ENCODE measurements around the gene KIAA1671. TPM values are rescaled to one million over a fixed set of nuclear protein-coding genes. Genes with fewer than 3 reads are reported as not detected.

Gene KIAA1671
- total RNA-seq, 2 donors from 2014 or later: 26.2 to 27.4 TPM

DNA sequence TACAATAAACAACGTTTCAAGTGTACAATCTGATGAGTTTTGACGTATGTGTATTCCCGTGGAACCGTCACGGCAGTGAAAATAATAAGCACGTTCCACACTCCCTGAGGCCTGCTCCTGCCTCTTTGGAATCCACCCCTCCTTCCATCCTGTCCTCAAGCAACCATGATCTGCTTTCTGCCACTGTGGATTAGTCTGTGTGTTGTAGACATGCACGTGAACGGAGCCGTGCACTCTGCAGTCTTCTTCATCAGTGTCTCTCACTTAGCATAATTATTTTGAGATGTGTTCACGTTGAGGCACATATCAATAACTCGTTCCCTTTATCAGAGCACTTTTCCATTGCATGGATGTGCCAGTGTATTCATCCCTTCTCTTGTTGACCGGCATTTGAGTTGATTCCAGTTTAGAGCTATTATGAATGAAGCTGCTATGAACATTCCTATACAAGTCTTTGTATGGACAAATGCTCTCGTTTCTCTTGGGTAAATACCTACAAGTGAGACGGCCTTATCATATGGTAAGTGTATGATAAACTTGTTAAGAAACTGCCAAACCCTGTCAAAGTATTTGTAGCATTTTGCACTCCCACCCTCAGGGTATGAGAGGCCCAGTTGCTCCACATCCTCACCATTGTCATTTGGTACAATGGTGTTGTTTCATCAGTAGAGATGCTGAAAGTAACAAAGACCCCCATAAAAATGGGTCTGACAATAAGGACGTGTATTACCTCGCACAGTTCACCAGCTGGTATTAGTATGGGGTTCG lies 144.3 kb downstream of the KIAA1671 start:
- intact Hi-C loops (cut with DNase I): no loop called here
- DNase-seq (ENCODE audit: low spot score): no peak

- intact Hi-C loops (cut with DNase I): no loop called here
- no peak for DNase-seq (ENCODE audit: low spot score)
These were observed 146.0 kb downstream of the KIAA1671 start for GRCh38 chr22:25098445-25099081.

DNA sequence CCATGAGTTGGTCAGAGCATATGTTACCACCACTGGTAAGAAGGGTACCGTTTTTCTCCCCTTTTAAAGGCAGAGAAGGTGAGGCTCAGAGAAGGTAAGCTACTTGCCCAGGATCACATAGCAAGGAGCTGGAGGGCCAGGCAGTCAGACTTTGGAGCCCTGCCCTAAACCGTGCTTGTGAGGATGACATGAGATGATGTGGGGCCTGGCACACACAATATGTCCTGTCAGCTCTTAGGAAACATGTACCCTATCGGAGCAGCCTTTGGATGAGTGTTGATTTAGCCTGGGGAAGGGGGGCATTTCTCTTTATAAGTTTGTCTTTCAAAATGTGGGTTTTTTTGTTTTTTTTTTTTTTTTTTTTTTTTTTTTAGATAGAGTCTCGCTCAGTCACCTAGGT lies 146.7 kb downstream of the KIAA1671 start:
- intact Hi-C loops (cut with DNase I): no loop called here
- no peak for DNase-seq (ENCODE audit: low spot score)

DNA sequence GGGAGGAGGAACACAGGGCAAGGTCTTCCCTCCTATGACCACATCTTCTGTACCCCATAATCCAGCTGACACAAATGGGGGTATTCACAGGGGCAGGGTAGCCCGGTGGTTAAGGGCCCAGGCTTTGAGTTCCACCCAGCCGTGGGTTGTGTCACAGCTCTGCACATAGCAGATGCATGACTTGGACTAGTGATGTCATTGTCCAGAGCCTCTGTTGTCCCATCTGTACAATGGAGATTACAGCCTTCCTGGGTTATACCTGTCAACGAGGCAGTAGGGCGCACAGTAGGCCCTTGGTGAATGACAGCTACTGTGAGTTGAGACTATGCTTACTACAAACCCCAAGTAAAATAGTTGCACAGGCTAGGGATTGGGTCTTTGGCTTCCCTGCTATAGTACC lies 147.9 kb downstream of the KIAA1671 start:
- DNase-seq (ENCODE audit: low spot score): no peak
- intact Hi-C loops (cut with DNase I): no loop called here

DNA sequence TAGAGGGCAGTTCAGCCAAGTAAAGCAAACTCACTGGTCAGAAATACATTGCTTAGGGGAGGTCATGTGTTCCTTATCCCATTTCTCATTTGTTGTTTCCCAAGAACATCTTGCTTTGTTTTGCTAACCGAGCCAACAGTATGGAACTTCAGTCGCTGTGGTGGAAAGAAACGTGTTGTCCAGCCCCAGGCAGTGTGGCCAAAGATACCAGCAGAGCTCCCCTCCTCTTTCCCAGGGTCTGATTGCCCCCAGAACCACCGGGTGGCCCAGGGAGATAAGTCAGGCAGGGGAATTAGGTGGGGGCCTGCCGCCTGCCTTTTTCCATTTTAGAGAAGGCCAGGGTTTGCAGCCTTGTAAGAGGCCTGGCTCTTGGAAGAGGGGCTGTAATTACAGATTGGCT lies 148.4 kb downstream of the KIAA1671 start:
- DNase-seq (ENCODE audit: low spot score): no peak
- intact Hi-C loops (cut with DNase I): no loop called here

DNA sequence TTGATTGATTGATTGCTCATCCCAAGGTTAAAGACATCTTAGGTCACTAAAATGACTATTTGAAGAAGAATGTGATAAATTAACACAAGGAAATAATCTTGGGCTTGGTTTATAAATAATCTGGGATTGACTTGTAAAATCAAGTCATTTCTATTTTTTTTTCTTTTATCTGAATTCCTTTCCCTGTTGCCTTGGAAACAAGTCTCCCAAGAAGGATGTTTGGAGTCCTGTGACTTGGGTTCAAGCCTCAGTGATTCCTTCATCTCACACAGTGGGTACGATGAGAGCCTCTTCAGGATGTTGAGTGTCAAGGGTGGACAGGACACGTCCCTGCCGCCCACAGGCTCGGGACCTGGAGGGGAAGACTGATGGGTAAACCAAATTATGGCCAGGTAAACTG lies 149.0 kb downstream of the KIAA1671 start:
- intact Hi-C loops (cut with DNase I): no loop called here
- DNase-seq (ENCODE audit: low spot score): no peak

GRCh38 chr22:25101986-25102385 lies 149.5 kb downstream of the KIAA1671 start:
- no peak for DNase-seq (ENCODE audit: low spot score)
- intact Hi-C loops (cut with DNase I): no loop called here

DNA sequence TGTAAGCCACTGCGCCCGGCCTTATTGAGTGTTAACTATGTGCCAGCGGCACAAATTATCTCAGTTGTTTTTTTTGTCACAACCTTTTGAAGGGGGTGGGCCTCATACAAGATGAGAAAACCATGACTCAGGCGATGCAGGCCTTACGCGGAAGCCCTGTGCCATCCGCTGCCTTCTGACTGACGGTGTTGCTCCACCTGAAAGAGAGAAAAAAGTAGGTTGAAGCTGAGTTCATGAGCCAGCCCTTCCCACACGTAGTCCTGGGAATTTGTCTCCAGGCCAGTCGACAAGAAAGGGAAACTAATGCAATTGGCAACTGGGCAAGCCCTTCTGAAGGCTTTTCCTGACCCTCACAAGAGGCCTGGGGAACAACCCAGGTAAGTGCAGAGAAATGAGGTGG lies 150.2 kb downstream of the KIAA1671 start:
- DNase-seq (ENCODE audit: low spot score): no peak
- intact Hi-C loops (cut with DNase I): no loop called here

GRCh38 chr22:25104367-25104766 lies 151.9 kb downstream of the KIAA1671 start:
- no peak for DNase-seq (ENCODE audit: low spot score)
- intact Hi-C loops (cut with DNase I): no loop called here

GRCh38 chr22:25105817-25106650 lies 153.5 kb downstream of the KIAA1671 start:
- intact Hi-C loops (cut with DNase I): no loop called here
- DNase-seq (ENCODE audit: low spot score): no peak

- no peak for DNase-seq (ENCODE audit: low spot score)
- intact Hi-C loops (cut with DNase I): no loop called here
These were observed 157.5 kb downstream of the KIAA1671 start for GRCh38 chr22:25109878-25110595.

DNA sequence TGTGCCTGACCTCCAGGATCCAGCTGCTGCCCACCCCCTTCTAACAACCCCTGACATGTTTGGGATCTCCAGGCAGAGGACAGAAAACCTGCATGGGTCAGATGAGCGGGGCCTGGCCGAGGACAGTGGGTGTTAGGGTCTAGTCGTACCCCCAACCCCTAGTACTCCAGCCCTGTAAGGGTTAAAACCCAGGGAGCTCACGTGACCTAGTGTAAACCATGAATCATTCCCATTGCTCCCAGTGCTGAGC lies 158.0 kb downstream of the KIAA1671 start:
- no peak for DNase-seq (ENCODE audit: low spot score)
- intact Hi-C loops (cut with DNase I): no loop called here

- intact Hi-C loops (cut with DNase I): no loop called here
- peak; percentile 86 for DNase-seq (ENCODE audit: low spot score)
These were observed 158.5 kb downstream of the KIAA1671 start for GRCh38 chr22:25110846-25111578.

- no peak for DNase-seq (ENCODE audit: low spot score)
- intact Hi-C loops (cut with DNase I): no loop called here
These were observed 159.3 kb downstream of the KIAA1671 start for GRCh38 chr22:25111579-25112517.

- intact Hi-C loops (cut with DNase I): no loop called here
These were observed 160.2 kb downstream of the KIAA1671 start for GRCh38 chr22:25112538-25113253.

DNA sequence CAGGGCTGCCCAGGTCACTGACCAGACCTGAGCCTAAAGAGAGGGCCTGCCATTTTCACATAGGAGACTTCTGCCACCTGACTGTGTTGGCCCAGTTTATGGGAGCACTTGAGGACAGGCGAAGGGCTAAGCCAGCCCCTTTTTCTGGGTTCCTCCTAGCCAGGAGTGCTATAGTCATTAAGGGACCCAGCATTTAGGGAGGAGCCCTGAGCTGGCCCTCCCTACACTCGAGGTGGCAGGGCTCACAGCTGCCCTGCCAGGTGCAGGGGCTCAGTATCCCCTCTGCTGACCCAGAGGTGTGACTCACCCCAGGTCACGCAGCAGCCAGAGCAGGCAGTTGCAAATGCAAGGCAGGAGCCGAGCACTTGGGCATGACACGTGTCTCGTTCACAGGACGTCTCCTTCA lies 160.8 kb downstream of the KIAA1671 start:
- no peak for DNase-seq (ENCODE audit: low spot score)
- intact Hi-C loops (cut with DNase I): no loop called here

More at GRCh38 chr22:25112538-25113253, 160.2 kb downstream of the KIAA1671 start:
- no peak for DNase-seq (ENCODE audit: low spot score)
